AG04450 (cell line): ENCODE results near the gene SLC11A2. TPM values are rescaled to one million over a fixed set of nuclear protein-coding genes. Genes with fewer than 3 reads are reported as not detected.

Experiments used
- CTCF ChIA-PET: fragments of 300-600, 350-600 bp; formaldehyde crosslinking; extraction: SDS; loops from one replicate; lab custom pipeline; 2022; ENCODE audit warnings: antibody characterized with exemption, inconsistent platforms; lab: Charles Lee
- POLR2A ChIA-PET: fragments of 350-600 bp; formaldehyde crosslinking; extraction: SDS; loops from one replicate; lab custom pipeline; 2021; ENCODE audit warnings: antibody characterized with exemption, inconsistent platforms; lab: Yijun Ruan, JAX
- DNase-seq: peaks from one replicate; pipeline ENCODE4 v3.0.0-alpha.2; 2011; ENCODE audit warnings: low read depth, low spot score
- H3K27ac ChIP-seq: one replicate; pipeline ENCODE4 v1.5.1; 2012; ENCODE audit warnings: low read depth, low read length, control low read depth
- H3K27me3 ChIP-seq: one replicate; pipeline ENCODE4 v1.6.0; 2012; ENCODE audit warnings: low read length; ENCODE audit not compliant: control insufficient read depth, insufficient read depth
- H3K4me3 ChIP-seq: 2 replicates; pipeline ENCODE4 v1.5.1; 2011; ENCODE audit warnings: mild to moderate bottlenecking, low read depth, low read length, control low read depth
- H3K9me3 ChIP-seq: 2 replicates; pipeline ENCODE4 v1.5.1; 2012; ENCODE audit warnings: low read length; ENCODE audit not compliant: control insufficient read depth, insufficient read depth
- polyA plus RNA-seq: library from polyadenylated mRNA; depleted of rRNA; stranded (reverse); fragments of >200 nt; gene quantifications from 2 replicates; pipeline ENCODE4 v1.2.3, GENCODE V29; 2011
- TF ChIP-seq, protein P1 (sequence below): IDR thresholded peaks from 2 replicates; pipeline ENCODE4 v1.5.1; 2011; ENCODE audit warnings: low read depth, low read length, control low read depth, inconsistent platforms

Gene SLC11A2
- polyA plus RNA-seq, 1 experiment: 91.2 TPM

DNA sequence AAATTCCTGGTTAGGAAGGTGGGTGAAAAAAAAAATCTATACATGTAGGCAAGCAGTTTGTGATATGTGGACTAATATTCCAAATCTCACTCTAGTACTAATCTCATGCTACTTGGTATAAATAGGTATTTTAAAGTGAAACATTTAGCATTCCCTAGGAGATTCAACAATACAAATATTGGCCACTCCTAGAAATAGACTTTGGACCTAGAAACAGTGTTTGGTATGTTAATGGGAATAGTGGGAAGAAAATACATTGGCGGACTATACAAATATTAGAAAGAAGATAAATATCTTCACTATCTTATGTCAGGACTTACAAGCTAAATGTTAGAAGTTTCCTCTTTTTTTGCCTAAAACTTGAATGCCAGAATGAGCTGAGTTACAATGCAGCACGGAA lies 45.6 kb downstream of the SLC11A2 start:
- CTCF ChIA-PET: interaction anchor here (0.8 kb wide), 1 partner anchor 155 kb away, joined by 3 read pairs; no protein-coding TSS in a partner anchor
- TF ChIP-seq, protein P1, sequence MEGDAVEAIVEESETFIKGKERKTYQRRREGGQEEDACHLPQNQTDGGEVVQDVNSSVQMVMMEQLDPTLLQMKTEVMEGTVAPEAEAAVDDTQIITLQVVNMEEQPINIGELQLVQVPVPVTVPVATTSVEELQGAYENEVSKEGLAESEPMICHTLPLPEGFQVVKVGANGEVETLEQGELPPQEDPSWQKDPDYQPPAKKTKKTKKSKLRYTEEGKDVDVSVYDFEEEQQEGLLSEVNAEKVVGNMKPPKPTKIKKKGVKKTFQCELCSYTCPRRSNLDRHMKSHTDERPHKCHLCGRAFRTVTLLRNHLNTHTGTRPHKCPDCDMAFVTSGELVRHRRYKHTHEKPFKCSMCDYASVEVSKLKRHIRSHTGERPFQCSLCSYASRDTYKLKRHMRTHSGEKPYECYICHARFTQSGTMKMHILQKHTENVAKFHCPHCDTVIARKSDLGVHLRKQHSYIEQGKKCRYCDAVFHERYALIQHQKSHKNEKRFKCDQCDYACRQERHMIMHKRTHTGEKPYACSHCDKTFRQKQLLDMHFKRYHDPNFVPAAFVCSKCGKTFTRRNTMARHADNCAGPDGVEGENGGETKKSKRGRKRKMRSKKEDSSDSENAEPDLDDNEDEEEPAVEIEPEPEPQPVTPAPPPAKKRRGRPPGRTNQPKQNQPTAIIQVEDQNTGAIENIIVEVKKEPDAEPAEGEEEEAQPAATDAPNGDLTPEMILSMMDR: no peak
- no peaks in the 10 kb centered on the region for H3K27me3 ChIP-seq
- POLR2A ChIA-PET: no interaction called here
- no peak for DNase-seq
- H3K4me3 ChIP-seq: no peak overlapping the region
- no peaks in the 10 kb centered on the region for H3K9me3 ChIP-seq
- no peak overlapping the region for H3K27ac ChIP-seq

DNA sequence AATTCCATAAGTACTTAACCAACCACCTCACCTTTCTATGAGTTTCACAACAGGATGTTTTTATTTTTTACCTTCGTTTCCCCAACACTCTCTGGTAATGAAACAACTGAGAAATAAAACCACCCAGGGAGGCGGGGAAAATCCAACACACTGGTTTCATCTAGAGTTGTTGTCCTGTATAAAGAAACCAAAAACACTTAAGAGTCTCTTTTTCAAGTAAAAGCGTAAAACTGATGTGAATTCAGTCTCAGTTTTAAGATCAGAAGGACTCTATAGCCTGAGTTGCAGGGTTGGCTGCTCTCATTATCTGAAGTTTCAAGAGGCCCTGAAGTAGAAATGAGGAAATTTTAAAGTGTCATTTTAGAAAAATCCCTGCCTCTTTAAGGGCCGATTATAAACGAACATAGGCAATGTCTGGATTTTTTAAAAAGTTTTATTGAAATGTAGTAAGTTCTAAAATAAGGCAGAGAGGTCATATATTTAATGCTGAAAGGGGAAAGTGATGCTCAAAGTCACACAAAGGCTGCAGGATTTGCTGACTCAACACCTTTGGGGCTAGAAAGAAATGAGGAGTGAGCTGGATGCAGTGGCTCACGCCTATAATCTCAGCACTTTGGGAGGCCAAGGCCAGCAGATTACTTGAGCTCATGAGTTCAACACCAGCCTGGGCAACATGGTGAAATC lies 46.7 kb downstream of the SLC11A2 start:
- TF ChIP-seq, protein P1: no peak
- Histone ChIP-seq H3K9me3 (no peaks in the 10 kb centered on the region), H3K27me3 (no peaks in the 10 kb centered on the region), H3K4me3 (no peak overlapping the region), H3K27ac (no peak overlapping the region)
- ChIA-PET POLR2A (no interaction called here), CTCF (no interaction called here)
- no peak for DNase-seq

DNA sequence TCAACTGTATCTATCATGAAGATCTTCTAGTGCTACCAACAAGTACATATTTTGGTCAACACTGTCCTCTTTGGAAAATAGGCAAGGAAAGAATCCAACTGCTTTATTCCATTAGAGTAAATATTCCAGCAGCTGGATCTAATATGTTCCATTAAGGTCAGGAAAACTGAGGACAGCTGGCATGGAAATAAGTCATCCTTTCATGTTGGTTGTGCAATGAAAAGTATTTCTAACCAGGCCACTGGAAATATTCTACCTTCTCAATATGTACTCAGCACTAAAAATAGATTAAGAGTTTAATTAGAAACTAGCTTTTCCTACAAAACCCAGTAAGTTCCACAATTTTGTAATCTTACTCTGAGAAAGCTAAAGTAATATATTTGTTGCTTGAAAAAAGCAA lies 54.2 kb downstream of the SLC11A2 start:
- ChIA-PET CTCF (interaction anchor here (0.9 kb wide), 1 partner anchor 15 kb away, joined by 3 read pairs; no protein-coding TSS in a partner anchor), POLR2A (interaction anchor here (0.6 to 0.9 kb wide), 2 partner anchors 13 to 40 kb away, joined by 3 to 4 read pairs; no protein-coding TSS in a partner anchor)
- no peaks in the 10 kb centered on the region for H3K27me3 ChIP-seq
- H3K27ac ChIP-seq: no peak overlapping the region
- H3K4me3 ChIP-seq: no peak overlapping the region
- peaks cover 8% of the 10 kb centered on the region for H3K9me3 ChIP-seq
- TF ChIP-seq, protein P1: no peak
- no peak for DNase-seq

DNA sequence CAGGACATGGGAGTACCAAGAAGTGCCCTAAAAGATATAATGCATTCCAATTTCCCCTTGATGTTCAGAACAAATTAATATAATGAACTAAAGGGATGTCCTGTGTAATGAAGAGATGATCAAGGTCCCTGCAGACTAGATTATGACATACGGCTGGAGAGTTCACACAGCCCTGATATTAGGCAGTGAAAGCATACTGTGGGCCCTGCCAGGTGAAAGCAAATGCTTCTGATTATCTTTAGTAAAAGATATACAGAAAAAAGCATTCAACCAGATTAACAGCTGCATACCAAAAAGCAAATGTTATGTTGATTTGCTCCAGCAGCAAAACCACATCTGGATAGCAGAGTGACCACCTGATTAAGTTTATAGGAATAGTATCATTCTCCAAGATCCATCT lies 61.8 kb downstream of the SLC11A2 start:
- Histone ChIP-seq H3K9me3 (no peaks in the 10 kb centered on the region), H3K4me3 (no peak overlapping the region), H3K27me3 (no peaks in the 10 kb centered on the region), H3K27ac (no peak overlapping the region)
- CTCF ChIA-PET: no interaction called here
- DNase-seq: no peak
- TF ChIP-seq, protein P1: no peak
- POLR2A ChIA-PET: no interaction called here

DNA sequence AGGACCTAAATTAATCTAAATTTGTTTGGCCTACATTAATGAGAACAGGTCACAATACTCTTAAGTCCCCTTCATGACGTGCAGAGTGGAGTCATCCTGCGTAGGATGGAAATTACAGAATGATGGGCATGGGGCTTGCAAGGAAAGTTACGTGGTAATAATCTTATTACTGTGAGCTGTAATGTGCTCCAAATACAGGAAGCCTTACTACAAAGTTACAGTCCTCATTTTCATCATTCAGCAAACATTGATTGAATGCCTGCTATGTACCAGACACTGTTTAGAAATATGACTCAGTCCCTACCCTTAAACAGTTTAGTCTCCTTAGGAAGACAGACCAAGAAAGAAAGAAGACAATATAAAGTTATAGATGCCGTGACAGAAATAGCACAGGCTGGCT lies 64.5 kb downstream of the SLC11A2 start:
- Histone ChIP-seq H3K4me3 (no peak overlapping the region), H3K27ac (no peak overlapping the region), H3K27me3 (no peaks in the 10 kb centered on the region), H3K9me3 (no peaks in the 10 kb centered on the region)
- TF ChIP-seq, protein P1: no peak
- ChIA-PET CTCF (interaction anchor here (1.6 to 1.9 kb wide), 2 partner anchors 24 to 25 kb away, joined by 4 to 6 read pairs; no protein-coding TSS in a partner anchor), POLR2A (no interaction called here)
- DNase-seq: no peak
